OCI-LY3 (cell line): Measurements from ENCODE around the gene ZDHHC13.

ENCODE experiments used
- H2AFZ ChIP-seq: fragments of 200-600, 300-600 bp; shearing (Covaris generic); 2 replicates; pipeline ENCODE4 v1.6.0; 2014; ENCODE audit warnings: antibody characterized with exemption, low read depth, low read length
- H3K27ac ChIP-seq: fragments of 200-600, 300-600 bp; sonication (generic); 2 replicates; pipeline ENCODE4 v1.5.1; 2014; ENCODE audit warnings: mild to moderate bottlenecking, low read length, moderate library complexity, mixed read lengths
- H3K27me3 ChIP-seq: fragments of 200-600, 300-600 bp; sonication (generic); 2 replicates; pipeline ENCODE4 v1.6.1; 2014; ENCODE audit warnings: low read depth, low read length, mixed read lengths
- H3K36me3 ChIP-seq: fragments of 200-600, 300-600 bp; sonication (generic); replicated peaks from 2 replicates; pipeline ENCODE3; 2014; ENCODE audit warnings: low read depth, low read length, mixed read lengths
- H3K4me1 ChIP-seq: fragments of 300-600, 200-600 bp; sonication (generic); 2 replicates; pipeline ENCODE4 v1.6.1; 2014; ENCODE audit warnings: low read length, mixed read lengths
- H3K4me2 ChIP-seq: fragments of 200-600, 300-600 bp; sonication (generic); 2 replicates; pipeline ENCODE4 v1.6.1; 2014; ENCODE audit warnings: low read length, mixed read lengths
- H3K4me3 ChIP-seq: fragments of 300-600, 200-600 bp; sonication (generic); 2 replicates; pipeline ENCODE4 v1.5.1; 2014; ENCODE audit warnings: antibody characterized with exemption, mild to moderate bottlenecking, low read length, moderate library complexity
- H3K79me2 ChIP-seq: fragments of 300-600, 200-600 bp; shearing (Covaris generic); 2 replicates; pipeline ENCODE4 v1.6.1; 2014; ENCODE audit warnings: mild to moderate bottlenecking, low read length, mixed read lengths
- H3K9ac ChIP-seq: fragments of 300-600, 200-600 bp; shearing (Covaris generic); 2 replicates; pipeline ENCODE4 v1.6.0; 2014; ENCODE audit warnings: mild to moderate bottlenecking, low read length, moderate library complexity
- H3K9me3 ChIP-seq: fragments of 200-600, 300-600 bp; shearing (Covaris generic); 2 replicates; pipeline ENCODE4 v1.6.1; 2014; ENCODE audit warnings: low read length, mixed read lengths; ENCODE audit not compliant: insufficient read depth
- H4K20me1 ChIP-seq: fragments of 200-600, 300-600 bp; sonication (generic); 2 replicates; pipeline ENCODE4 v1.6.1; 2016; ENCODE audit warnings: low read length, mixed read lengths; ENCODE audit not compliant: insufficient read depth
- CTCF ChIP-seq: fragments of 200-600, 300-600 bp; sonication (generic); IDR thresholded peaks from 2 replicates; pipeline ENCODE4 v1.5.1; 2014; ENCODE audit warnings: antibody characterized with exemption, low read length, low read depth
- EZH2phosphoT487 ChIP-seq: fragments of 200-600 bp; shearing (Covaris generic); IDR thresholded peaks from 2 replicates; pipeline ENCODE4 v1.6.1; 2018; ENCODE audit warnings: antibody characterized with exemption, mixed run types, low read depth

Gene ZDHHC13

GRCh38 chr11:19176629-19177186 is 59.7 kb downstream of the ZDHHC13 start:
- Histone ChIP-seq H3K27ac (no peak overlapping the region), H3K36me3 (peaks cover 37% of the 10 kb centered on the region)
- TF ChIP-seq CTCF, result no peak
- TF ChIP-seq EZH2phosphoT487, result no peak

GRCh38 chr11:19181531-19182261 is 64.7 kb downstream of the ZDHHC13 start:
- Histone ChIP-seq H3K4me1 (no peaks in the 10 kb centered on the region), H2AFZ (no peak overlapping the region), H3K79me2 (no peaks in the 10 kb centered on the region), H3K4me3 (no peak overlapping the region), H3K27me3 (no peaks in the 10 kb centered on the region), H4K20me1 (no peaks in the 10 kb centered on the region), H3K9me3 (no peaks in the 10 kb centered on the region), H3K9ac (no peak overlapping the region), H3K4me2 (no peak overlapping the region), H3K27ac (no peak overlapping the region), H3K36me3 (peaks cover 6% of the 10 kb centered on the region)
- TF ChIP-seq CTCF, result no peak
- TF ChIP-seq EZH2phosphoT487, result no peak

More at GRCh38 chr11:19176629-19177186, 59.7 kb downstream of the ZDHHC13 start:
- Histone ChIP-seq H3K27me3 (no peaks in the 10 kb centered on the region), H3K79me2 (no peaks in the 10 kb centered on the region), H2AFZ (no peak overlapping the region), H3K4me2 (no peak overlapping the region), H3K4me3 (no peak overlapping the region), H3K9me3 (no peaks in the 10 kb centered on the region), H3K9ac (no peak overlapping the region), H3K4me1 (peaks cover 18% of the 10 kb centered on the region), H4K20me1 (no peaks in the 10 kb centered on the region)

GRCh38 chr11:19183646-19184045 is 66.7 kb downstream of the ZDHHC13 start:
- H4K20me1 ChIP-seq, result no peaks in the 10 kb centered on the region
- no peaks in the 10 kb centered on the region for H3K4me1 ChIP-seq
- H3K27ac ChIP-seq, result no peak overlapping the region
- H3K4me3 ChIP-seq, result no peak overlapping the region
- TF ChIP-seq EZH2phosphoT487, result no peak
- TF ChIP-seq CTCF, result no peak
- no peaks in the 10 kb centered on the region for H3K36me3 ChIP-seq
- no peak overlapping the region for H3K4me2 ChIP-seq
- no peaks in the 10 kb centered on the region for H3K9me3 ChIP-seq
- H3K79me2 ChIP-seq, result no peaks in the 10 kb centered on the region
- H3K27me3 ChIP-seq, result no peaks in the 10 kb centered on the region
- no peak overlapping the region for H3K9ac ChIP-seq
- no peak overlapping the region for H2AFZ ChIP-seq

GRCh38 chr11:19185036-19185435 is 68.1 kb downstream of the ZDHHC13 start:
- no peaks in the 10 kb centered on the region for H3K79me2 ChIP-seq
- H3K9ac ChIP-seq, result no peak overlapping the region
- no peak overlapping the region for H3K27ac ChIP-seq
- no peak overlapping the region for H2AFZ ChIP-seq
- TF ChIP-seq CTCF (no peak), EZH2phosphoT487 (no peak)
- H3K4me3 ChIP-seq, result no peak overlapping the region
- H3K36me3 ChIP-seq, result no peaks in the 10 kb centered on the region
- no peaks in the 10 kb centered on the region for H3K9me3 ChIP-seq
- H3K4me1 ChIP-seq, result no peaks in the 10 kb centered on the region
- H3K4me2 ChIP-seq, result no peak overlapping the region
- H4K20me1 ChIP-seq, result no peaks in the 10 kb centered on the region
- no peaks in the 10 kb centered on the region for H3K27me3 ChIP-seq
